Thyroid gland (tissue), 4 donors: ENCODE results near the gene DYTN.

Source experiments
- CTCF ChIP-seq, 6 experiments: fragments of 200-600 bp in 3 of 6; fragments of 450-650 bp in 3 of 6; sonication (generic) in 3 of 6; IDR thresholded peaks; one replicate each; pipeline ENCODE4 v1.5.1; 2016 to 2019; ENCODE audit warnings: antibody characterized with exemption in 6 of 6, mild to moderate bottlenecking in 2 of 6, inconsistent platforms in 1 of 6, moderate library complexity in 1 of 6
- POLR2A ChIP-seq, 2 donors: fragments of 450-650 bp; IDR thresholded peaks; one replicate each; pipeline ENCODE4 v1.6.1; 2017; ENCODE audit warnings: antibody characterized with exemption in 2 of 2, mild to moderate bottlenecking in 2 of 2, moderate library complexity in 1 of 2

- TF ChIP-seq CTCF (IDR thresholded peaks at IDR 0.05) (no peak), POLR2A (IDR thresholded peaks at IDR 0.05) (no peak)
Observed at GRCh38 chr2:206657087-206657486, 61.1 kb downstream of the DYTN start.
